H1 (cell line): ENCODE measurements around the gene NSFL1C. TPM values are rescaled to one million over a fixed set of nuclear protein-coding genes. Genes with fewer than 3 reads are reported as not detected.

Experiments used
- CBX5 ChIP-seq: fragments of 300-800, 300-1000 bp; sonication (generic); IDR thresholded peaks from 2 replicates; pipeline ENCODE4 v1.7.1; 2016; ENCODE audit warnings: antibody characterized with exemption, low read length, low read depth
- CBX8 ChIP-seq: fragments of 300-800, 300-1000 bp; sonication (generic); IDR thresholded peaks from 2 replicates; pipeline ENCODE4 v1.7.1; 2016; ENCODE audit warnings: low read depth, low read length, borderline replicate concordance
- CHD1 ChIP-seq: IDR thresholded peaks from 2 replicates; pipeline ENCODE4 v1.6.1; 2012; ENCODE audit warnings: low read depth, low read length, improper control_type of control experiment
- GTF2F1 ChIP-seq: IDR thresholded peaks from 2 replicates; pipeline ENCODE4 v1.6.1; 2012; ENCODE audit warnings: low read depth, low read length, improper control_type of control experiment, borderline replicate concordance
- KDM1A ChIP-seq: fragments of 200-600, 300-600 bp; sonication (generic); IDR thresholded peaks from 2 replicates; pipeline ENCODE4 v1.7.1; 2016; ENCODE audit warnings: mild to moderate bottlenecking, low read length, borderline replicate concordance
- NANOG ChIP-seq: IDR thresholded peaks from 2 replicates; pipeline ENCODE4 v1.6.1; 2011; ENCODE audit warnings: low read length, low read depth, mild to moderate bottlenecking, inconsistent platforms; ENCODE audit not compliant: insufficient read depth, poor library complexity, severe bottlenecking
- SAP30 ChIP-seq: fragments of 300-600 bp; sonication (generic); IDR thresholded peaks from 2 replicates; pipeline ENCODE4 v1.7.1; 2012; ENCODE audit warnings: low read length, moderate library complexity, mild to moderate bottlenecking, inconsistent platforms; ENCODE audit not compliant: insufficient read depth, insufficient replicate concordance
- ZNF274 ChIP-seq: IDR thresholded peaks from 2 replicates; pipeline ENCODE4 v1.7.0; 2012; ENCODE audit warnings: low read length, borderline replicate concordance; ENCODE audit errors: extremely low read depth
- polyA plus RNA-seq, 7 experiments: library from polyadenylated mRNA; depleted of rRNA in 3 of 7; stranded (reverse) in 5 of 7; unstranded in 2 of 7; fragments of >200 nt in 5 of 7; fragments of 200-250 nt in 2 of 7; gene quantifications; 1 replicate in 5 of 7; 2 replicates in 1 of 7; 4 replicates in 1 of 7; pipeline versions ENCODE4 v1.2.1 to v1.2.3, GENCODE V29; 2011 to 2013; ENCODE audit warnings: missing spikeins in 2 of 7, mixed read lengths in 2 of 7
- total RNA-seq: library from RNA; stranded (reverse); fragmentation: NEBNext Ultra II Directional; extraction: Animal tissue kit (Norgen Biotek cat#: 25700); gene quantifications from 2 replicates; pipeline ENCODE4 v1.2.1, GENCODE V29; 2021
- TF ChIP-seq, protein P1 (sequence below): fragments of 300-600 bp; sonication (generic); IDR thresholded peaks from 2 replicates; pipeline ENCODE4 v1.7.1; 2012; ENCODE audit warnings: low read length, moderate library complexity, mild to moderate bottlenecking, inconsistent platforms; ENCODE audit not compliant: insufficient replicate concordance

NSFL1C gene
- total and polyA plus RNA-seq, 2 of the 8 experiments (the other 6 are each of a cell fraction or from before 2014, with no cell fraction given): 21.6 to 98.0 TPM

- TF ChIP-seq, protein P1, sequence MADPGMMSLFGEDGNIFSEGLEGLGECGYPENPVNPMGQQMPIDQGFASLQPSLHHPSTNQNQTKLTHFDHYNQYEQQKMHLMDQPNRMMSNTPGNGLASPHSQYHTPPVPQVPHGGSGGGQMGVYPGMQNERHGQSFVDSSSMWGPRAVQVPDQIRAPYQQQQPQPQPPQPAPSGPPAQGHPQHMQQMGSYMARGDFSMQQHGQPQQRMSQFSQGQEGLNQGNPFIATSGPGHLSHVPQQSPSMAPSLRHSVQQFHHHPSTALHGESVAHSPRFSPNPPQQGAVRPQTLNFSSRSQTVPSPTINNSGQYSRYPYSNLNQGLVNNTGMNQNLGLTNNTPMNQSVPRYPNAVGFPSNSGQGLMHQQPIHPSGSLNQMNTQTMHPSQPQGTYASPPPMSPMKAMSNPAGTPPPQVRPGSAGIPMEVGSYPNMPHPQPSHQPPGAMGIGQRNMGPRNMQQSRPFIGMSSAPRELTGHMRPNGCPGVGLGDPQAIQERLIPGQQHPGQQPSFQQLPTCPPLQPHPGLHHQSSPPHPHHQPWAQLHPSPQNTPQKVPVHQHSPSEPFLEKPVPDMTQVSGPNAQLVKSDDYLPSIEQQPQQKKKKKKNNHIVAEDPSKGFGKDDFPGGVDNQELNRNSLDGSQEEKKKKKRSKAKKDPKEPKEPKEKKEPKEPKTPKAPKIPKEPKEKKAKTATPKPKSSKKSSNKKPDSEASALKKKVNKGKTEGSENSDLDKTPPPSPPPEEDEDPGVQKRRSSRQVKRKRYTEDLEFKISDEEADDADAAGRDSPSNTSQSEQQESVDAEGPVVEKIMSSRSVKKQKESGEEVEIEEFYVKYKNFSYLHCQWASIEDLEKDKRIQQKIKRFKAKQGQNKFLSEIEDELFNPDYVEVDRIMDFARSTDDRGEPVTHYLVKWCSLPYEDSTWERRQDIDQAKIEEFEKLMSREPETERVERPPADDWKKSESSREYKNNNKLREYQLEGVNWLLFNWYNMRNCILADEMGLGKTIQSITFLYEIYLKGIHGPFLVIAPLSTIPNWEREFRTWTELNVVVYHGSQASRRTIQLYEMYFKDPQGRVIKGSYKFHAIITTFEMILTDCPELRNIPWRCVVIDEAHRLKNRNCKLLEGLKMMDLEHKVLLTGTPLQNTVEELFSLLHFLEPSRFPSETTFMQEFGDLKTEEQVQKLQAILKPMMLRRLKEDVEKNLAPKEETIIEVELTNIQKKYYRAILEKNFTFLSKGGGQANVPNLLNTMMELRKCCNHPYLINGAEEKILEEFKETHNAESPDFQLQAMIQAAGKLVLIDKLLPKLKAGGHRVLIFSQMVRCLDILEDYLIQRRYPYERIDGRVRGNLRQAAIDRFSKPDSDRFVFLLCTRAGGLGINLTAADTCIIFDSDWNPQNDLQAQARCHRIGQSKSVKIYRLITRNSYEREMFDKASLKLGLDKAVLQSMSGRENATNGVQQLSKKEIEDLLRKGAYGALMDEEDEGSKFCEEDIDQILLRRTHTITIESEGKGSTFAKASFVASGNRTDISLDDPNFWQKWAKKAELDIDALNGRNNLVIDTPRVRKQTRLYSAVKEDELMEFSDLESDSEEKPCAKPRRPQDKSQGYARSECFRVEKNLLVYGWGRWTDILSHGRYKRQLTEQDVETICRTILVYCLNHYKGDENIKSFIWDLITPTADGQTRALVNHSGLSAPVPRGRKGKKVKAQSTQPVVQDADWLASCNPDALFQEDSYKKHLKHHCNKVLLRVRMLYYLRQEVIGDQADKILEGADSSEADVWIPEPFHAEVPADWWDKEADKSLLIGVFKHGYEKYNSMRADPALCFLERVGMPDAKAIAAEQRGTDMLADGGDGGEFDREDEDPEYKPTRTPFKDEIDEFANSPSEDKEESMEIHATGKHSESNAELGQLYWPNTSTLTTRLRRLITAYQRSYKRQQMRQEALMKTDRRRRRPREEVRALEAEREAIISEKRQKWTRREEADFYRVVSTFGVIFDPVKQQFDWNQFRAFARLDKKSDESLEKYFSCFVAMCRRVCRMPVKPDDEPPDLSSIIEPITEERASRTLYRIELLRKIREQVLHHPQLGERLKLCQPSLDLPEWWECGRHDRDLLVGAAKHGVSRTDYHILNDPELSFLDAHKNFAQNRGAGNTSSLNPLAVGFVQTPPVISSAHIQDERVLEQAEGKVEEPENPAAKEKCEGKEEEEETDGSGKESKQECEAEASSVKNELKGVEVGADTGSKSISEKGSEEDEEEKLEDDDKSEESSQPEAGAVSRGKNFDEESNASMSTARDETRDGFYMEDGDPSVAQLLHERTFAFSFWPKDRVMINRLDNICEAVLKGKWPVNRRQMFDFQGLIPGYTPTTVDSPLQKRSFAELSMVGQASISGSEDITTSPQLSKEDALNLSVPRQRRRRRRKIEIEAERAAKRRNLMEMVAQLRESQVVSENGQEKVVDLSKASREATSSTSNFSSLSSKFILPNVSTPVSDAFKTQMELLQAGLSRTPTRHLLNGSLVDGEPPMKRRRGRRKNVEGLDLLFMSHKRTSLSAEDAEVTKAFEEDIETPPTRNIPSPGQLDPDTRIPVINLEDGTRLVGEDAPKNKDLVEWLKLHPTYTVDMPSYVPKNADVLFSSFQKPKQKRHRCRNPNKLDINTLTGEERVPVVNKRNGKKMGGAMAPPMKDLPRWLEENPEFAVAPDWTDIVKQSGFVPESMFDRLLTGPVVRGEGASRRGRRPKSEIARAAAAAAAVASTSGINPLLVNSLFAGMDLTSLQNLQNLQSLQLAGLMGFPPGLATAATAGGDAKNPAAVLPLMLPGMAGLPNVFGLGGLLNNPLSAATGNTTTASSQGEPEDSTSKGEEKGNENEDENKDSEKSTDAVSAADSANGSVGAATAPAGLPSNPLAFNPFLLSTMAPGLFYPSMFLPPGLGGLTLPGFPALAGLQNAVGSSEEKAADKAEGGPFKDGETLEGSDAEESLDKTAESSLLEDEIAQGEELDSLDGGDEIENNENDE: no peak
- TF ChIP-seq CHD1 (no peak), CBX8 (no peak), GTF2F1 (no peak), NANOG (no peak), ZNF274 (no peak), CBX5 (no peak), KDM1A (no peak), SAP30 (no peak)
These were observed 38.7 kb upstream of the NSFL1C start (continued) for GRCh38 chr20:1505361-1505760.
